ENCODE results near the gene RAMP2. TPM values are rescaled to one million over a fixed set of nuclear protein-coding genes. Genes with fewer than 3 reads are reported as not detected.

Gene RAMP2
- total and polyA plus RNA-seq, 2 of the 13 experiments (the other 11 are each of a cell fraction or from before 2014, with no cell fraction given), result 1.4 to 5.2 TPM

GRCh38 chr17:42791948-42792347 lies 30.9 kb downstream of the RAMP2 start (continued):
- TF ChIP-seq HINFP (CRISPR knock-in tag; IDR thresholded peaks at IDR 0.05; ENCODE audit: low read depth) (no peak), HDAC1 (CRISPR knock-in tag; IDR thresholded peaks at IDR 0.05) (peak; percentile 58; the same call in 1 of the 2 replicates), NFYC (CRISPR knock-in tag; IDR thresholded peaks at IDR 0.05) (no peak), PITX1 (CRISPR knock-in tag; IDR thresholded peaks at IDR 0.05) (peak; percentile 50; the same call in 1 of the 2 replicates), NONO (IDR thresholded peaks at IDR 0.05) (no peak), NONO (CRISPR knock-in tag; conservative IDR thresholded peaks at IDR 0.05) (no peak), ZNF12 (CRISPR knock-in tag; IDR thresholded peaks at IDR 0.05) (no peak), GTF2F1 (IDR thresholded peaks at IDR 0.05; ENCODE audit: low read length) (no peak), ZNF17 (CRISPR knock-in tag; IDR thresholded peaks at IDR 0.05) (no peak), ZNF879 (CRISPR knock-in tag; IDR thresholded peaks at IDR 0.05) (no peak), HIC2 (CRISPR knock-in tag; IDR thresholded peaks at IDR 0.05; ENCODE audit: low read depth) (no peak), ZNF569 (CRISPR knock-in tag; IDR thresholded peaks at IDR 0.05; ENCODE audit: borderline replicate concordance) (no peak), ZNF232 (CRISPR knock-in tag; IDR thresholded peaks at IDR 0.05; ENCODE audit: borderline replicate concordance) (no peak), CC2D1A (CRISPR knock-in tag; IDR thresholded peaks at IDR 0.05) (no peak), RXRB (CRISPR knock-in tag; IDR thresholded peaks at IDR 0.05; ENCODE audit: borderline replicate concordance) (peak; percentile 58; the same call in 1 of the 2 replicates), ZFP62 (CRISPR knock-in tag; IDR thresholded peaks at IDR 0.05) (no peak), THYN1 (CRISPR knock-in tag; IDR thresholded peaks at IDR 0.05; ENCODE audit: borderline replicate concordance, low read depth) (no peak), ZNF3 (CRISPR knock-in tag; IDR thresholded peaks at IDR 0.05) (no peak), TMF1 (CRISPR knock-in tag; IDR thresholded peaks at IDR 0.05; ENCODE audit: low read depth) (no peak), MLLT10 (CRISPR knock-in tag; IDR thresholded peaks at IDR 0.05) (no peak), ARNT2 (CRISPR knock-in tag; IDR thresholded peaks at IDR 0.05; ENCODE audit: low read depth) (no peak), ZNF800 (CRISPR knock-in tag; IDR thresholded peaks at IDR 0.05) (no peak), ZNF773 (CRISPR knock-in tag; IDR thresholded peaks at IDR 0.05; ENCODE audit: borderline replicate concordance) (no peak), ZNF317 (CRISPR knock-in tag; IDR thresholded peaks at IDR 0.05) (no peak), ZNF83 (CRISPR knock-in tag; IDR thresholded peaks at IDR 0.05; ENCODE audit: borderline replicate concordance) (no peak), MATR3 (CRISPR knock-in tag; IDR thresholded peaks at IDR 0.05) (no peak), FLYWCH1 (CRISPR knock-in tag; IDR thresholded peaks at IDR 0.05) (no peak), ZNF263 (CRISPR knock-in tag; IDR thresholded peaks at IDR 0.05) (no peak)
